HG03354 (cell line): ENCODE results near the gene OGFOD2.
A peak's percentile ranks its signal among the peaks of the same experiment; 100 is the strongest.

Experiments
- ATAC-seq: cut with Tn5 transposase; IDR thresholded peaks from one replicate; pipeline ENCODE4 v1.9.1; 2021; ENCODE audit warnings: mild to moderate bottlenecking; ENCODE audit not compliant: unreplicated experiment, poor library complexity, severe bottlenecking

The OGFOD2 gene

GRCh38 chr12:122974274-122974891 is 661 bp upstream of the OGFOD2 start:
- peak; percentile 84 for ATAC-seq

DNA sequence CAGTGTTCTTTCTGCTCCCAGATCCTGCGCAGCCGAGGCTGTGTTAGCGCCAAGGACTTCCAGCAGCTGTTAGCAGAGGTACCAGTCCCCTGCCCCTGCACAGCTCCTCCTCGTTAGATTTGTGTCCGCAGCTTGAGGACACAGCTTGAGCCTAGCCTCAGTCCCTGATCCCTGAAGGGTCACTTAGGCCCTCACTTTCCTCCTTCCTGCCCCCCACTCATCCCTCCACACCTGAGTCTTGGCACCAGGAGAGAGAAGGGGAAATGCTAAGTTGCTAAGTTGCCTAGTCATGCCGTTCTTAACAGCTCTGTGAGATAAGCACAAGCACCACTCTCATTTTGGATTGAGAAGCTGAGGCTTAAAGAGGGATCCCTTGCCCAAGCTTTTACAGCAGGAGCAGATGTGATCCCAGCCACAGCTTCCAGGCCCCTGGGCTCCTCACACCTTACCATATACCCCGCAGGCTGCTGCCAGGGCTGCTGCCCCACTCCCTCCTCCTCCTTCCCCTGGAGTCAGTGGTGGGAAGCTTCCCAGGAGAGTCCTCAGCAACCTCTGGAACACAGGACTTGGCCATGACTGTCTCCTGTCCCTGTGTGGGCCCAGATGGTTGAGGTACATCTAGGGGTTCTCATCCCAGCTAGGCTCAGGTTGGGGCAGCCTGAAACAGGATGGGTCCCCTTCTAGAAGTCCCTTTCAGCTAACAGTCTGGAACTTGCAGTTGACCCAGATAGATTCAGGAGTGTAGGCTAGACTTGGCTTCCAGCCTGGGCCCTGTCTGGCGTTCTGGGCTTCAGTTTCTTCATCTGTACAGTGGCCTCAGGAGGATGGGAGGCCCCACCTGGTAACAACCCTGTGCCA is 975 bp downstream of the OGFOD2 start:
- ATAC-seq, result no peak

DNA sequence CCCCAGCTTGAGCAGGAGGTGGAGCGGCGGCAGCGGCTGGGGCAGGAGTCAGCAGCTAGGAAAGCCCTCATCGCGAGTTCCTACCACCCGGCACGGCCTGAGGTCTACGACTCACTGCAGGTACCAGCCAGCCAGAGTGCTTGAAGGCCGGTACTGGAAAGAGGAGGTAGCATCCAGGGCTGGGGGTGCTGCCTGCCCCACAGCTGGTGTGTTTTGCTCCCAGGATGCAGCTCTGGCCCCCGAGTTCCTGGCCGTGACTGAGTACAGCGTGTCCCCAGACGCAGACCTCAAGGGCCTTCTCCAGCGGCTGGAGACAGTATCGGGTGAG is 1.6 kb downstream of the OGFOD2 start:
- ATAC-seq, result no peak

- no peak for ATAC-seq
Observed at GRCh38 chr12:122977153-122977552, 2.1 kb downstream of the OGFOD2 start.

- no peak for ATAC-seq
Observed at GRCh38 chr12:122977655-122978392, 2.8 kb downstream of the OGFOD2 start.

DNA sequence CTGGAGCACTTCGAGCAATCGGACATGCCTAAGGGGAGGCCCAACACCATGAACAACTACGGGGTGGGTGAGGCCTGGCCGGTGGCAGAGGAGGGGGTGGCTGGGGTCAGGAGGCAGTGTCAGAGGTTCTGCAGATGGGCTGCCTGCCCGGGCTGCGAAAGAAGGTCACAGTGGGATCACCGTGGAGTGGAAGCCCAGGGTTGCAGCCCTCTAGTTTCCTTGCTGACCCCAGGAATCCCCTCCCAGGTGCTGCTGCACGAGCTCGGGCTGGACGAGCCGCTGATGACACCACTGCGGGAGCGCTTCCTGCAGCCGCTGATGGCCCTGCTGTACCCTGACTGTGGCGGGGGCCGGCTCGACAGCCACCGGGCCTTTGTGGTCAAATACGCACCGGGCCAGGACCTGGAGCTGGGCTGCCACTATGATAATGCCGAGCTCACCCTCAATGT is 3.5 kb downstream of the OGFOD2 start:
- ATAC-seq, result no peak

DNA sequence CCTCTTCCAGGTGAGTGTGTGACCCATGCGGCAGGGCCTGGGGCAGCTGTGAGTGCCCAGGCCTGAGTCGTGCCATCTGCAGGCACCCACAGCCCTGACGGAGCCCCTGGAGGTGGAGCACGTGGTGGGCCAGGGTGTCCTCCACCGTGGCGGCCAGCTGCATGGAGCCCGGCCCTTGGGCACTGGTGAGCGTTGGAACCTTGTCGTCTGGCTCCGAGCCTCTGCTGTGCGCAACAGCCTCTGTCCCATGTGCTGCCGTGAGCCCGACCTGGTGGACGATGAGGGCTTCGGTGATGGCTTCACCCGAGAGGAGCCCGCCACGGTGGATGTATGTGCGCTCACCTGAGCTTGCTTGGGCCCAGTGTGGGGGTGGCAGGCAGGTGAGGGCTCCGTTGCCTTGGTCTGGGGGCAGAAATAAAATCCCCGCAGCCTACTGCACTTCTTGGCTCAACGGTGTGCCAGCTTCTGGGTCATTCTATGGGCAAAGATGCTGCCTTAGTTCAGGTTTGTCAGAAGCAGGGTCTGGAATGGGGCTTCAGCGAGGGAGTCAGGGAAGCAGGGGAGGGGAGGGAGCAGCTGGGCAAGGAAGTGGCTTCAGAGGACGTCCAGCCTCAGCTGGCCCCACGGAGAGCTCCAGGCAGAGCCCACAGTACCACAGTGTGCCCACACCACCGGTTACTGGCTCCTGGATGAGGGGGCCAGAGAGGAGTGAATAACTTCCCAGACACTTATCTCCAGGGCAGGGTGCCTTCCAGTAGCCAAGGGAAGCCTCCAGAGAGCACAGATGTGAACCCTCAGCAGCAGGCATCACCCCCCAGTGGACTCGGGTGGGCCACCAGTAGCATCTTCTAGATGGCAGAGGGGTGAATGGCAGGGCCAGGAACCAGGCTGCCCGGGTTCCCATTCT is 4.2 kb downstream of the OGFOD2 start:
- no peak for ATAC-seq

DNA sequence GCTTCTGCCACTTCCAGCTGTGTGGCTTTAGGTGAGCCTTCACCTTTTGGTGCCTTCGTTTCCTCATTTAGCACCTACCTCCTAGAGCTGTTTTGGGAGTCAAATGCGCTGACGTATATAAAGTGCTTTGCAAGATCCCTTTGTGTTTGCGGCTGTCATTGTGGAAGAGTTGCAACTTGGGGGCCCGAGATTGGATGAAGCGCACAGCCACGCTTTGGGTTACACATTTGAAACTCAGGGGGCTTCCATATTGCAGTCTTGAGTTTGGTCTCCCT is 4.8 kb downstream of the OGFOD2 start:
- no peak for ATAC-seq

- ATAC-seq, result peak; percentile 67
Observed at GRCh38 chr12:122980183-122981035, 5.4 kb downstream of the OGFOD2 start, which contains the start of gene ARL6IP4. TSS of gene ARL6IP4 (plus strand) at chr12:122980681. CDS start at chr12:122981140, 459 bp downstream.

DNA sequence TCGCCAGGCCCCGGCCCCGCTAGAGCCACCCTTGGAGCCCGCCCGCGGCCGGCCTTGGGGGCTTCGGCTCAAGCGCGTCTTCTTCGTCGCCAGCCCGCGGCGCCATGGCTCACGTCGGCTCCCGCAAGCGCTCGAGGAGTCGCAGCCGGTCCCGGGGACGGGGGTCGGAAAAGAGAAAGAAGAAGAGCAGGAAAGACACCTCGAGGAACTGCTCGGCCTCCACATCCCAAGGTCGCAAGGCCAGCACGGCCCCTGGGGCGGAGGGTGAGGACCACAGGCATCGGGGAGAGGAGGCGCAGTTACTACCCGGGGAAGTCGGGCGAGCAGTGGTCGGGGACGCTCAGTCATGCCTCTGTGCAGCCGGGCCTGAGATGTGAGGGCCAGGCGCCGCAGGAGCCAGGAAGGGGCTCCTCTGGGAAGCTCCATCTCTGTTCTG is 6.0 kb downstream of the OGFOD2 start:
- peak; percentile 27 for ATAC-seq

GRCh38 chr12:122981587-122982476 is 6.8 kb downstream of the OGFOD2 start:
- ATAC-seq, result no peak

DNA sequence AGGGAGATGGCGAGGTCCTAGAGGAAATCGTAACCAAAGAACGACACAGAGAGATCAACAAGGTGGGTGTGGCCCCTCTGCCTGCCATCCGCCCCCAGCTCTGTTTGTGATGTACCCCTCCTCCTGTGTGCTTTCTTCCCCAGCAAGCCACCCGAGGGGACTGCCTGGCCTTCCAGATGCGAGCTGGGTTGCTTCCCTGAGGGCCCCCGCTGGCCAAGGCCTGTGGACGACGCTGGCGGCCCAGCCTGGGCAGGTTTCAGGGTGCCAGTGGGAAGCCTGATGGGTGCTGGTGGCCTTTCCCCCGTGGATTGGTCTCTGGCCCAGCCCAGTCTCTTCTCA is 7.4 kb downstream of the OGFOD2 start:
- ATAC-seq, result no peak

- ATAC-seq, result no peak
Observed at GRCh38 chr12:122982963-122983788, 8.1 kb downstream of the OGFOD2 start.

DNA sequence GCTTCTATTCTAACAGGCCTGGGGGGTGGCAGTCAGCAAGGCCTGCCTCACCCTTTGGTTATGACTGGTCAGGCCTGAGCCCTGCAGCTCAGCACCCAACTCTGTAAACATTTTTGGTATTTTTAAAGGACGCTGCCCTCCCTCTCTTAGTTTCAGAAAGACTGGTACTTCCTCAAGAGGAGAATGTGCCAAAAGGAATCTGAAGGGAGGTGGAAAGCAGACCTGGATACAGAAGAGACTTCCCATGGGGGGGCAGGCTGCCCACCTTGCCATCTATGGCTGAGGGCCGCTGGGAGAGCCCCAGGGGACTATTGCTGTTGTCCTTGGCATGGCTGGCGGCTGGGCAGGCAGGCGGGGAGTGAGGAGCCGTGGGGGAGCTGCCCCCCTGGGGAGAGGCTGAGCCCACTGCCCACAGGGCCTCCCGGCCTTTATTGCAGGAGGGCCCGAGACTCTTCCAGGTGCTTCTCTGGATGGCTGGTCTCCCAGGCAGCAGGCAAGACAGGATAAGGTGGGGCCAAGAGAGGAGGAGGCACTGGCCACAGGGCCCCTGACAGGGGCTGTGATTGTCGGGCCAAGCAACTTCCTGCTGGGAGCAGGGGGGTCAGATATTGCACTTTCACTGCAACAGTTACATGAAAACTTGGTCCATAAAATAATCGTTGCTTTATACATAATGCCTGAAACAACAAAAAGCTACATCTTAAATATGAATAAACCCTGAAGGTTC is 8.9 kb downstream of the OGFOD2 start:
- no peak for ATAC-seq

GRCh38 chr12:122984612-122985337 is 9.7 kb downstream of the OGFOD2 start:
- no peak for ATAC-seq
